Prostate gland (tissue), 2 donors: Measurements from ENCODE around the gene RNF213. TPM values are rescaled to one million over a fixed set of nuclear protein-coding genes. Genes with fewer than 3 reads are reported as not detected.

Experiments
- DNase-seq: peaks from one replicate; pipeline ENCODE4 v3.0.0-alpha.2; 2019; ENCODE audit warnings: low spot score
- H3K27ac ChIP-seq, 2 donors: fragments of 200-600 bp; sonication (generic); 2 replicates each; pipeline ENCODE4 v1.5.1; 2017 to 2019
- H3K27me3 ChIP-seq: fragments of 200-600 bp; sonication (generic); replicated peaks from 2 replicates; pipeline ENCODE4 v1.5.1; 2019; ENCODE audit not compliant: insufficient read depth
- H3K36me3 ChIP-seq, 2 donors: fragments of 200-600 bp; sonication (generic); 1 replicate in 1 of 2; 2 replicates in 1 of 2; pipeline versions ENCODE4 v1.5.1 to v1.8.1; 2017 to 2019
- H3K4me1 ChIP-seq: fragments of 200-600 bp; sonication (generic); replicated peaks from 2 replicates; pipeline ENCODE4 v1.5.1; 2019
- H3K4me3 ChIP-seq, 2 donors: fragments of 200-600 bp; sonication (generic); 2 replicates each; pipeline ENCODE4 v1.5.1; 2017 to 2019
- H3K9me3 ChIP-seq: fragments of 200-600 bp; sonication (generic); 2 replicates; pipeline ENCODE4 v1.5.1; 2017
- CTCF ChIP-seq, 4 experiments: fragments of 200-600 bp in 2 of 4; fragments of 450-650 bp in 2 of 4; sonication (generic) in 2 of 4; IDR thresholded peaks; 1 replicate in 3 of 4; 2 replicates in 1 of 4; pipeline ENCODE4 v1.5.1; 2016 to 2019; ENCODE audit warnings: antibody characterized with exemption in 4 of 4, mild to moderate bottlenecking in 2 of 4, moderate library complexity in 2 of 4
- POLR2A ChIP-seq: fragments of 450-650 bp; IDR thresholded peaks from one replicate; pipeline ENCODE4 v1.6.1; 2016; ENCODE audit warnings: antibody characterized with exemption, mild to moderate bottlenecking
- POLR2AphosphoS5 ChIP-seq: sonication (generic); formaldehyde crosslinking; IDR thresholded peaks from one replicate; pipeline ENCODE4 v1.6.1; 2017; ENCODE audit warnings: antibody characterized with exemption
- WGBS: methylation state at CpG from one replicate; pipeline ENCODE4 v1.1.5; 2018; 5-methylcytosine and 5-hydroxymethylcytosine counted together
- intact Hi-C: fragments of 100-400 bp; cut with DNase I; formaldehyde crosslinking; loops from one replicate; pipeline ENCODE4 v1.14.2; 2022
- total RNA-seq, 2 donors: library from RNA; depleted of rRNA; stranded (reverse); fragments of >200 nt; gene quantifications; one replicate each; pipeline ENCODE4 v1.1.0, GENCODE V29; 2016

Gene RNF213
- total RNA-seq, 2 donors from 2014 or later: 57.7 to 112 TPM

GRCh38 chr17:80437532-80437931 lies 176.9 kb downstream of the RNF213 start:
- no peaks in the 10 kb centered on the region for H3K27me3 ChIP-seq
- WGBS: 84% methylated on average over 10 of the region's 10 CpGs
- no peaks in the 10 kb centered on the region for H3K9me3 ChIP-seq
- DNase-seq: no peak
- no peaks in the 10 kb centered on the region for H3K4me1 ChIP-seq
- TF ChIP-seq CTCF (IDR thresholded peaks at IDR 0.05): no peak
- TF ChIP-seq POLR2A: no peak
- TF ChIP-seq POLR2AphosphoS5: no peak
- intact Hi-C loops: no loop called here
- no peaks in the 10 kb centered on the region for H3K36me3 ChIP-seq
- no peak overlapping the region for H3K27ac ChIP-seq
- H3K4me3 ChIP-seq: no peak overlapping the region

GRCh38 chr17:80438806-80439205 lies 178.2 kb downstream of the RNF213 start:
- H3K9me3 ChIP-seq: no peaks in the 10 kb centered on the region
- H3K36me3 ChIP-seq: no peaks in the 10 kb centered on the region
- H3K27me3 ChIP-seq: no peaks in the 10 kb centered on the region
- TF ChIP-seq CTCF (IDR thresholded peaks at IDR 0.05): no peak
- no peak for TF ChIP-seq POLR2A
- TF ChIP-seq POLR2AphosphoS5: no peak
- no peak for DNase-seq
- H3K4me3 ChIP-seq: no peak overlapping the region
- 94% methylated on average over 5 of the region's 5 CpGs for WGBS
- intact Hi-C loops: no loop called here
- no peaks in the 10 kb centered on the region for H3K4me1 ChIP-seq
- no peak overlapping the region for H3K27ac ChIP-seq

GRCh38 chr17:80439499-80439898 lies 178.8 kb downstream of the RNF213 start:
- no peak for TF ChIP-seq POLR2AphosphoS5
- TF ChIP-seq CTCF (IDR thresholded peaks at IDR 0.05): no peak
- no peak for TF ChIP-seq POLR2A
- 63% methylated on average over 9 of the region's 9 CpGs for WGBS
- intact Hi-C loops: no loop called here
- Histone ChIP-seq H3K27me3 (no peaks in the 10 kb centered on the region), H3K27ac (no peak overlapping the region), H3K9me3 (no peaks in the 10 kb centered on the region), H3K4me3 (no peak overlapping the region), H3K36me3 (no peaks in the 10 kb centered on the region), H3K4me1 (no peaks in the 10 kb centered on the region)
- DNase-seq: no peak

- Histone ChIP-seq H3K4me1 (no peaks in the 10 kb centered on the region), H3K27me3 (no peaks in the 10 kb centered on the region), H3K9me3 (no peaks in the 10 kb centered on the region), H3K36me3 (no peaks in the 10 kb centered on the region), H3K4me3 (no peak overlapping the region), H3K27ac (no peak overlapping the region)
- no peak for TF ChIP-seq POLR2A
- no peak for TF ChIP-seq POLR2AphosphoS5
- TF ChIP-seq CTCF (IDR thresholded peaks at IDR 0.05): no peak
- intact Hi-C loops: no loop called here
- DNase-seq: no peak
- WGBS: 22% methylated on average over 13 of the region's 14 CpGs
These were observed 180.5 kb downstream of the RNF213 start for GRCh38 chr17:80441133-80441578.

- intact Hi-C loops: no loop called here
- TF ChIP-seq POLR2A: no peak
- no peak for TF ChIP-seq CTCF (IDR thresholded peaks at IDR 0.05)
- no peak for TF ChIP-seq POLR2AphosphoS5
- H3K27me3 ChIP-seq: no peaks in the 10 kb centered on the region
- no peak for DNase-seq
- H3K9me3 ChIP-seq: no peaks in the 10 kb centered on the region
- H3K4me1 ChIP-seq: no peaks in the 10 kb centered on the region
- H3K4me3 ChIP-seq: no peak overlapping the region
- H3K27ac ChIP-seq: no peak overlapping the region
- no peaks in the 10 kb centered on the region for H3K36me3 ChIP-seq
- WGBS: 89% methylated on average over 14 of the region's 14 CpGs
These were observed 181.1 kb downstream of the RNF213 start for GRCh38 chr17:80441598-80442322.
